HL-60 (cell line): ENCODE data around the gene VPS37D.

Experiments used
- CTCF ChIP-seq: IDR thresholded peaks from one replicate; pipeline ENCODE4 v1.5.1; 2011; ENCODE audit warnings: low read length, control low read depth, inconsistent platforms; ENCODE audit not compliant: insufficient read depth
- GABPA ChIP-seq: IDR thresholded peaks from 2 replicates; pipeline ENCODE4 v1.6.1; 2012; ENCODE audit warnings: low read depth
- POLR2AphosphoS5 ChIP-seq: IDR thresholded peaks from 2 replicates; pipeline ENCODE4 v1.6.1; 2012; ENCODE audit warnings: low read depth

GRCh38 chr7:73678862-73679261 is 11.2 kb downstream of the VPS37D start:
- TF ChIP-seq CTCF = no peak
- TF ChIP-seq GABPA = no peak
- no peak for TF ChIP-seq POLR2AphosphoS5
